Lower leg skin (tissue), 3 donors: ENCODE measurements around the gene SLC6A12.
"Not testable (repeated sequence)": the region's sequence is repeated elsewhere in the genome, so short reads cannot be mapped to it uniquely, and the experiment has no call there.

Source experiments
- CTCF ChIP-seq, 3 donors: fragments of 450-650 bp; IDR thresholded peaks; one replicate each; pipeline ENCODE4 v1.5.1; 2016; ENCODE audit warnings: antibody characterized with exemption in 3 of 3, mild to moderate bottlenecking in 3 of 3, moderate library complexity in 2 of 3
- POLR2A ChIP-seq, 2 donors: fragments of 450-650 bp; IDR thresholded peaks; one replicate each; pipeline ENCODE4 v1.6.1; 2016 to 2017; ENCODE audit warnings: antibody characterized with exemption in 2 of 2, mild to moderate bottlenecking in 1 of 2, moderate library complexity in 1 of 2

DNA sequence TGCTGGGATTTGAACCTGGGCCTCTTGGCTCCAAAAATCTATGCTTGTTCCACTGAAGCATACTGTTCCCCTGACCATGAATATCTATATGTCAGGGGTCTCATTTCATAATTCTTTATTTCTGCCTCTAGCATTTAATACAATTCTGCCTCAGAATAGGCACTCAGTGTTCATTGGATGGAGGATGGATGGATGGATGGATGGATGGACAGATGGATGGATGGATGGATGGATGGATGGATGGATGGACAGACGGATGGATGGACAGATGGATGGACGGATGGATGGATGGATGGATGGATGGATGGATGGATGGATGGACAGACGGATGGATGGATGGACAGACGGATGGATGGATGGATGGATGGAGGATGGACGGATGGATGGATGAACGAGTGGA lies 3.1 kb upstream of the SLC6A12 start:
- not testable (repeated sequence) for TF ChIP-seq CTCF, POLR2A (IDR thresholded peaks at IDR 0.05)
